ENCODE data around the gene HSD17B12.
A peak's percentile ranks its signal among the peaks of the same experiment; 100 is the strongest.

HSD17B12 gene

GRCh38 chr11:43879789-43880639 is 199.5 kb downstream of the HSD17B12 start:
- DNase-seq = no peak

GRCh38 chr11:43880640-43881159 is 200.2 kb downstream of the HSD17B12 start, which contains the start of gene ALKBH3:
Gene ALKBH3 (plus strand): TSS chr11:43880831. CDS start chr11:43882653, 1,822 bp downstream.
- peak; percentile 91 for DNase-seq

GRCh38 chr11:43892851-43893250 is 212.3 kb downstream of the HSD17B12 start:
- no peak for DNase-seq

GRCh38 chr11:43894546-43894945 is 214.0 kb downstream of the HSD17B12 start:
- no peak for DNase-seq

- DNase-seq = no peak
These were observed 215.1 kb downstream of the HSD17B12 start for GRCh38 chr11:43895601-43896000.

GRCh38 chr11:43898574-43898973 is 218.0 kb downstream of the HSD17B12 start:
- DNase-seq = no peak

GRCh38 chr11:43899094-43899493 is 218.6 kb downstream of the HSD17B12 start:
- no peak for DNase-seq

GRCh38 chr11:43901551-43901950 is 221.0 kb downstream of the HSD17B12 start:
- DNase-seq = no peak

- DNase-seq = no peak
These were observed 222.5 kb downstream of the HSD17B12 start for GRCh38 chr11:43903078-43903477.

GRCh38 chr11:43903969-43904368 is 223.4 kb downstream of the HSD17B12 start:
- no peak for DNase-seq

GRCh38 chr11:43904742-43905535 is 224.4 kb downstream of the HSD17B12 start:
- no peak for DNase-seq

GRCh38 chr11:43905813-43906241 is 225.3 kb downstream of the HSD17B12 start:
- DNase-seq = no peak

Data from DMS79 treated with DMSO at 0.1 percent for 48 hours (cell line).